A549 (cell line): Measurements from ENCODE around the gene INKA2. TPM values are rescaled to one million over a fixed set of nuclear protein-coding genes. Genes with fewer than 3 reads are reported as not detected.

ENCODE experiments used
- ATAC-seq, 2 experiments: fragments of 200-7000 bp in 1 of 2; fragments of >200 bp in 1 of 2; cut with Nextera tagmentation in 1 of 2; cut with Tn5 transposase in 1 of 2; 3 replicates each; pipeline versions ENCODE4 v1.8.0 to v1.9.1; 2018 to 2020; ENCODE audit warnings: mild to moderate bottlenecking in 1 of 2, moderate library complexity in 1 of 2
- CTCF ChIA-PET: fragments of 300-600 bp; sonication (Branson Sonifier 250); formaldehyde crosslinking; extraction: SDS; loops from one replicate; lab custom pipeline; 2021; ENCODE audit warnings: antibody characterized with exemption, inconsistent platforms; lab: Yijun Ruan, JAX
- POLR2A ChIA-PET: fragments of 350-600 bp; formaldehyde crosslinking; extraction: SDS; loops from one replicate; lab custom pipeline; 2021; ENCODE audit warnings: antibody characterized with exemption, inconsistent platforms; lab: Yijun Ruan, JAX
- DNase-seq, 2 experiments: peaks; one replicate each; pipeline versions ENCODE4 v3.0.0 to v3.0.0-alpha.2; 2011 to 2016; ENCODE audit warnings: low read depth in 1 of 2, low spot score in 1 of 2
- FAIRE-seq: peaks from 2 replicates; lab custom pipeline; 2011; peaks lifted over from hg19 to GRCh38; lab: Jason Lieb, UNC
- H3K27ac ChIP-seq, 2 experiments: fragments of >200 bp; sonication (Bioruptor Twin); formaldehyde crosslinking; 3 replicates each; pipeline ENCODE4 v1.5.1; 2016 to 2017
- H3K4me1 ChIP-seq: fragments of >200 bp; sonication (Bioruptor Twin); formaldehyde crosslinking; 3 replicates; pipeline ENCODE4 v1.6.1; 2016
- H3K4me2 ChIP-seq: fragments of >200 bp; sonication (Bioruptor Twin); formaldehyde crosslinking; 3 replicates; pipeline ENCODE4 v1.6.1; 2016
- H3K4me3 ChIP-seq: fragments of >200 bp; sonication (Bioruptor Twin); formaldehyde crosslinking; 3 replicates; pipeline ENCODE4 v1.5.1; 2016
- H3K9me3 ChIP-seq: fragments of >200 bp; sonication (Bioruptor Twin); formaldehyde crosslinking; 3 replicates; pipeline ENCODE4 v1.6.1; 2016
- BCL3 ChIP-seq: fragments of >200 bp; sonication (Bioruptor Twin); formaldehyde crosslinking; IDR thresholded peaks from 3 replicates; pipeline ENCODE4 v1.6.1; 2016
- CBX2 ChIP-seq: fragments of 200-600 bp; sonication (generic); IDR thresholded peaks from 2 replicates; pipeline ENCODE4 v1.6.1; 2016; ENCODE audit warnings: low read depth, mild to moderate bottlenecking, borderline replicate concordance
- CEBPB ChIP-seq, 2 experiments: fragments of >200 bp in 1 of 2; sonication (Bioruptor Twin) in 1 of 2; formaldehyde crosslinking in 1 of 2; IDR thresholded peaks; 2 replicates each; pipeline ENCODE4 v1.6.1; 2012 to 2016
- E2F6 ChIP-seq: IDR thresholded peaks from 2 replicates; pipeline ENCODE4 v1.6.1; 2012; ENCODE audit warnings: low read depth, borderline replicate concordance
- EHF ChIP-seq: fragments of 250-450 bp; sonication (Bioruptor Pico); IDR thresholded peaks from 2 replicates; pipeline ENCODE4 v1.5.0; 2020; ENCODE audit warnings: mild to moderate bottlenecking
- ESRRA ChIP-seq: fragments of 150-350 bp; IDR thresholded peaks from 2 replicates; pipeline ENCODE4 v1.6.1; 2014; ENCODE audit warnings: mild to moderate bottlenecking, low read length, borderline replicate concordance
- FOSB ChIP-seq: fragments of 250-450 bp; sonication (Bioruptor Pico); IDR thresholded peaks from 2 replicates; pipeline ENCODE4 v1.5.0; 2020; ENCODE audit warnings: mild to moderate bottlenecking, moderate library complexity
- FOSL2 ChIP-seq, 2 experiments: fragments of 450-650 bp in 1 of 2; fragments of >200 bp in 1 of 2; sonication (Bioruptor Twin) in 1 of 2; formaldehyde crosslinking; IDR thresholded peaks; 2 replicates each; pipeline versions ENCODE4 v1.5.0 to v1.6.1; 2016 to 2020; ENCODE audit warnings: mild to moderate bottlenecking in 1 of 2, moderate library complexity in 1 of 2
- FOXS1 ChIP-seq: fragments of 250-450 bp; sonication (Bioruptor Pico); IDR thresholded peaks from 2 replicates; pipeline ENCODE4 v1.5.0; 2020; ENCODE audit warnings: mild to moderate bottlenecking, moderate library complexity
- HES2 ChIP-seq: fragments of >200 bp; sonication (Bioruptor Twin); formaldehyde crosslinking; IDR thresholded peaks from 2 replicates; pipeline ENCODE4 v1.6.1; 2016
- HOXB13 ChIP-seq: fragments of 250-450 bp; sonication (Bioruptor Pico); IDR thresholded peaks from 2 replicates; pipeline ENCODE4 v1.5.0; 2020; ENCODE audit warnings: low read depth, mild to moderate bottlenecking, moderate library complexity
- JUN ChIP-seq, 2 experiments: fragments of >200 bp; sonication (Bioruptor Twin); formaldehyde crosslinking; IDR thresholded peaks; 2 replicates in 1 of 2; 3 replicates in 1 of 2; pipeline ENCODE4 v1.6.1; 2016 to 2017
- KDM5A ChIP-seq: fragments of 200-600 bp; sonication (generic); IDR thresholded peaks from 2 replicates; pipeline ENCODE4 v1.6.1; 2016; ENCODE audit warnings: antibody characterized with exemption, mild to moderate bottlenecking
- MAX ChIP-seq: IDR thresholded peaks from 2 replicates; pipeline ENCODE4 v1.6.1; 2012
- MYC ChIP-seq: IDR thresholded peaks from 2 replicates; pipeline ENCODE4 v1.6.1; 2012; ENCODE audit warnings: mild to moderate bottlenecking, inconsistent platforms, low read length, improper control_type of control experiment, borderline replicate concordance
- NFE2L2 ChIP-seq: fragments of 150-350 bp; conservative IDR thresholded peaks from 2 replicates; pipeline ENCODE4 v1.6.1; 2014; ENCODE audit warnings: low read length
- NR3C1 ChIP-seq: fragments of >200 bp; sonication (Bioruptor Twin); formaldehyde crosslinking; IDR thresholded peaks from 3 replicates; pipeline ENCODE4 v1.6.1; 2017
- PBX3 ChIP-seq: IDR thresholded peaks from 2 replicates; pipeline ENCODE4 v1.6.1; 2012
- PHF8 ChIP-seq: fragments of 200-600 bp; sonication (generic); IDR thresholded peaks from 2 replicates; pipeline ENCODE4 v1.6.1; 2016; ENCODE audit warnings: low read depth, mild to moderate bottlenecking, antibody characterized with exemption, moderate library complexity, borderline replicate concordance
- POLR2A ChIP-seq: IDR thresholded peaks from 2 replicates; pipeline ENCODE4 v1.6.1; 2012; ENCODE audit warnings: mild to moderate bottlenecking, low read length
- RARB ChIP-seq: fragments of 250-450 bp; sonication (Bioruptor Pico); IDR thresholded peaks from 2 replicates; pipeline ENCODE4 v1.8.0; 2021; ENCODE audit warnings: mild to moderate bottlenecking, moderate library complexity
- RNF2 ChIP-seq: fragments of 200-600 bp; sonication (generic); IDR thresholded peaks from 2 replicates; pipeline ENCODE4 v1.6.1; 2016; ENCODE audit warnings: low read depth, mild to moderate bottlenecking, antibody characterized with exemption, moderate library complexity, borderline replicate concordance
- SMC3 ChIP-seq: fragments of >200 bp; sonication (Bioruptor Twin); formaldehyde crosslinking; IDR thresholded peaks from 3 replicates; pipeline ENCODE4 v1.6.1; 2018; ENCODE audit warnings: inconsistent platforms
- SREBF2 ChIP-seq: fragments of 450-650 bp; IDR thresholded peaks from 2 replicates; pipeline ENCODE4 v1.6.1; 2014; ENCODE audit warnings: mild to moderate bottlenecking, moderate library complexity
- USF2 ChIP-seq: fragments of 450-650 bp; IDR thresholded peaks from 2 replicates; pipeline ENCODE4 v1.6.1; 2014; ENCODE audit warnings: antibody characterized with exemption
- ZNF302 ChIP-seq: fragments of 250-450 bp; sonication (Bioruptor Pico); IDR thresholded peaks from 2 replicates; pipeline ENCODE4 v1.9.0; 2021; ENCODE audit warnings: inconsistent platforms, mild to moderate bottlenecking, moderate library complexity
- WGBS: methylation state at CpG from one replicate; pipeline ENCODE4 v1.1.6; 2017; ENCODE audit errors: missing lambda C conversion rate; 5-methylcytosine and 5-hydroxymethylcytosine counted together
- polyA minus RNA-seq: library from RNA; depleted of rRNA, polyadenylated mRNA; stranded (reverse); fragments of >200 nt; gene quantifications from 2 replicates; pipeline ENCODE4 v1.2.3, GENCODE V29; 2011; rRNA and poly(A)+ RNA removed
- polyA plus RNA-seq, 4 experiments: library from polyadenylated mRNA; depleted of rRNA in 3 of 4; stranded (reverse); fragments of >200 nt; fragmentation: RNase III in 1 of 4; extraction: RNeasy Plus Mini Kit Qiagen cat#74134 plus additional on column Dnase treatment in 1 of 4; gene quantifications; 2 replicates in 3 of 4; 3 replicates in 1 of 4; pipeline ENCODE4 v1.2.3, GENCODE V29; 2011 to 2017

The INKA2 gene
- polyA plus RNA-seq (2011; rRNA removed) (1.2 TPM in 2 replicates), polyA plus RNA-seq (2017; fragmentation: RNase III; extraction: RNeasy Plus Mini Kit Qiagen cat#74134 plus additional on column Dnase treatment) (1.3 to 2.1 TPM (median 1.8 TPM) in 3 replicates), polyA minus RNA-seq (1.3 and 4.6 TPM in 2 replicates)
- 0.40 and 0.66 TPM in 2 replicates for polyA plus RNA-seq (2012; cell fraction: cytosol; rRNA removed)
- polyA plus RNA-seq (2012; cell fraction: nucleus; rRNA removed) = 0.78 and 1.2 TPM in 2 replicates

GRCh38 chr1:111739194-111739924 lies at the start of gene INKA2:
TSS of gene INKA2 (minus strand) at chr1:111739395. CDS start at chr1:111739242, 153 bp downstream.
- Histone ChIP-seq H3K4me1 (peaks cover 6% of the 10 kb centered on the region; the same call in 2 of the 3 replicates), H3K4me2 (peak within 1 kb of the TSS; percentile 100), H3K27ac (peak within 1 kb of the TSS; percentile 78 to 95), H3K4me3 (peak within 1 kb of the TSS; percentile 54), H3K9me3 (no peaks in the 10 kb centered on the region)
- ChIA-PET POLR2A (interaction anchor here (1.0 to 2.2 kb wide), 4 partner anchors 12 to 198 kb away, joined by 3 to 12 read pairs (median 3); no protein-coding TSS in a partner anchor), CTCF (interaction anchor here (1.0 to 9.0 kb wide), 5 partner anchors 8 to 231 kb away, joined by 3 to 47 read pairs (median 4); no protein-coding TSS in a partner anchor)
- 0% methylated on average over 5 of the region's 59 CpGs for WGBS
- ATAC-seq (peak; percentile 87 to 93), DNase-seq (peak; percentile 72 to 86), FAIRE-seq (no peak)
- TF ChIP-seq POLR2A = peak; percentile 60
- TF ChIP-seq ZNF302 = no peak
- TF ChIP-seq SMC3 = no peak
- no peak for TF ChIP-seq HES2
- TF ChIP-seq CBX2 = no peak
- peak; percentile 81 for TF ChIP-seq E2F6
- peak; percentile 75 for TF ChIP-seq MAX
- no peak for TF ChIP-seq FOSL2 (IDR thresholded peaks at IDR 0.05)
- no peak for TF ChIP-seq FOSL2 (CRISPR knock-in tag; IDR thresholded peaks at IDR 0.05)
- no peak for TF ChIP-seq PHF8
- no peak; a peak in 1 of 5 replicates for TF ChIP-seq JUN (IDR thresholded peaks at IDR 0.05)
- no peak for TF ChIP-seq KDM5A
- no peak for TF ChIP-seq HOXB13
- no peak for TF ChIP-seq FOXS1 (CRISPR knock-in tag)
- TF ChIP-seq USF2 = peak; percentile 82
- TF ChIP-seq NFE2L2 = no peak
- TF ChIP-seq RNF2 = 0 out of 2 replicates have a peak, but pooled peaks have one; percentile 61
- TF ChIP-seq MYC = no peak; the same call in 1 of the 2 replicates
- TF ChIP-seq PBX3 = no peak
- no peak for TF ChIP-seq ESRRA
- no peak for TF ChIP-seq SREBF2
- TF ChIP-seq BCL3 = 0 out of 3 replicates have a peak, but pooled peaks have one; percentile 9
- no peak for TF ChIP-seq EHF
- no peak for TF ChIP-seq NR3C1
- no peak for TF ChIP-seq RARB (CRISPR knock-in tag)
- no peak for TF ChIP-seq FOSB (CRISPR knock-in tag)
- no peak for TF ChIP-seq CEBPB (IDR thresholded peaks at IDR 0.05)
